CD4-positive, alpha-beta T cell treated with Interleukin-2 at 100 ng/mL for 4 hours (primary cell): ENCODE results near the gene GPR31.
"Not testable (repeated sequence)": the region's sequence is repeated elsewhere in the genome, so short reads cannot be mapped to it uniquely, and the experiment has no call there.

Experiments
- DNase-seq: peaks from one replicate; pipeline ENCODE4 v3.0.0-alpha.2; 2020; ENCODE audit warnings: low spot score

GPR31 gene

GRCh38 chr6:167157863-167158262 is at the start of gene GPR31:
Gene GPR31 (minus strand): TSS chr6:167157980. CDS start chr6:167157831, 149 bp downstream.
- no peak for DNase-seq

GRCh38 chr6:167207527-167207926 is 49.7 kb upstream of the GPR31 start:
- DNase-seq = no peak

GRCh38 chr6:167205316-167205715 is 47.5 kb upstream of the GPR31 start:
- not testable (repeated sequence) for DNase-seq

GRCh38 chr6:167204059-167204348 is 46.2 kb upstream of the GPR31 start:
- DNase-seq = not testable (repeated sequence)

- DNase-seq = not testable (repeated sequence)
Observed at GRCh38 chr6:167203261-167204058, 45.7 kb upstream of the GPR31 start.

GRCh38 chr6:167202613-167203012 is 44.8 kb upstream of the GPR31 start:
- not testable (repeated sequence) for DNase-seq

GRCh38 chr6:167200806-167201205 is 43.0 kb upstream of the GPR31 start:
- DNase-seq = no peak

- DNase-seq = not testable (repeated sequence)
Observed at GRCh38 chr6:167195941-167196610, 38.3 kb upstream of the GPR31 start.

GRCh38 chr6:167193515-167194125 is 35.8 kb upstream of the GPR31 start:
- not testable (repeated sequence) for DNase-seq

GRCh38 chr6:167191043-167191583 is 33.3 kb upstream of the GPR31 start:
- not testable (repeated sequence) for DNase-seq

- DNase-seq = not testable (repeated sequence)
Observed at GRCh38 chr6:167187275-167187674, 29.5 kb upstream of the GPR31 start.

- DNase-seq = not testable (repeated sequence)
Observed at GRCh38 chr6:167185101-167185500, 27.3 kb upstream of the GPR31 start.

GRCh38 chr6:167182913-167183314 is 25.1 kb upstream of the GPR31 start:
- not testable (repeated sequence) for DNase-seq

GRCh38 chr6:167181351-167181750 is 23.6 kb upstream of the GPR31 start:
- DNase-seq = not testable (repeated sequence)

GRCh38 chr6:167180086-167180485 is 22.3 kb upstream of the GPR31 start:
- not testable (repeated sequence) for DNase-seq

GRCh38 chr6:167178896-167179655 is 21.3 kb upstream of the GPR31 start:
- DNase-seq = not testable (repeated sequence)

- DNase-seq = not testable (repeated sequence)
Observed at GRCh38 chr6:167177271-167177670, 19.5 kb upstream of the GPR31 start.

- not testable (repeated sequence) for DNase-seq
Observed at GRCh38 chr6:167172011-167172410, 14.2 kb upstream of the GPR31 start.

GRCh38 chr6:167171300-167171699 is 13.5 kb upstream of the GPR31 start:
- DNase-seq = not testable (repeated sequence)

GRCh38 chr6:167169867-167170266 is 12.1 kb upstream of the GPR31 start:
- not testable (repeated sequence) for DNase-seq

- DNase-seq = not testable (repeated sequence)
Observed at GRCh38 chr6:167168296-167168695, 10.5 kb upstream of the GPR31 start.

- not testable (repeated sequence) for DNase-seq
Observed at GRCh38 chr6:167167699-167168098, 9.9 kb upstream of the GPR31 start.
